Left lung (tissue), 10 donors: Measurements from ENCODE around the gene FCF1. TPM values are rescaled to one million over a fixed set of nuclear protein-coding genes. Genes with fewer than 3 reads are reported as not detected.
A peak's percentile ranks its signal among the peaks of the same experiment; 100 is the strongest.

ENCODE experiments used
- ATAC-seq: fragments of 200-7000 bp; cut with Tn5 transposase; one replicate; pipeline ENCODE4 v1.9.1; 2020; ENCODE audit warnings: moderate library complexity
- DNase-seq, 4 donors: peaks; one replicate each; pipeline ENCODE4 v3.0.0-alpha.2; 2013 to 2020
- H3K27ac ChIP-seq, 2 donors: fragments of 200-600 bp; sonication (generic) in 1 of 2; one replicate each; pipeline versions ENCODE4 v1.5.0 to v1.8.0; 2020 to 2021
- H3K27me3 ChIP-seq, 2 donors: fragments of 200-600 bp; sonication (generic) in 1 of 2; one replicate each; pipeline versions ENCODE4 v1.5.0 to v1.8.0; 2020 to 2021
- H3K36me3 ChIP-seq, 2 donors: fragments of 200-600 bp; sonication (generic) in 1 of 2; one replicate each; pipeline versions ENCODE4 v1.5.0 to v1.8.0; 2020 to 2021
- H3K4me1 ChIP-seq, 2 donors: fragments of 200-600 bp; one replicate each; pipeline ENCODE4 v1.8.0; 2021
- H3K4me3 ChIP-seq, 2 donors: fragments of 200-600 bp; sonication (generic) in 1 of 2; one replicate each; pipeline versions ENCODE4 v1.5.0 to v1.8.0; 2020 to 2021; ENCODE audit warnings: mild to moderate bottlenecking in 1 of 2
- H3K9me3 ChIP-seq, 2 donors: fragments of 200-600 bp; sonication (generic) in 1 of 2; one replicate each; pipeline versions ENCODE4 v1.5.0 to v1.8.0; 2020 to 2021
- intact Hi-C, 2 donors: fragments of 100-400 bp; cut with DNase I; formaldehyde crosslinking; loops; one replicate each; pipeline versions ENCODE4 v1.11.2 to v1.14.2; 2022
- polyA plus RNA-seq, 6 donors: library from polyadenylated mRNA; unstranded; fragments of 120-200 nt; gene quantifications; one replicate each; pipeline ENCODE4 v1.2.1, GENCODE V29; 2013; ENCODE audit not compliant: insufficient read length in 6 of 6
- total RNA-seq, 2 donors: library from RNA; stranded (reverse); fragmentation: NEBNext Ultra II Directional; extraction: Animal tissue kit (Norgen Biotek cat#: 25700); gene quantifications; one replicate each; pipeline ENCODE4 v1.2.1, GENCODE V29; 2021
- TF ChIP-seq, protein P1 (sequence below), 2 donors: fragments of 200-600 bp; sonication (generic) in 1 of 2; IDR thresholded peaks; one replicate each; pipeline versions ENCODE4 v1.5.0 to v1.8.0; 2021; ENCODE audit warnings: antibody characterized with exemption in 2 of 2
- donor health status: DM: no; HTN: yes; CAD: no.
- donor health status: DM: no; HTN: no; CAD: no.

The FCF1 gene
- total and polyA plus RNA-seq, 8 donors = 48.9 to 75.9 (median 68.4) TPM

DNA sequence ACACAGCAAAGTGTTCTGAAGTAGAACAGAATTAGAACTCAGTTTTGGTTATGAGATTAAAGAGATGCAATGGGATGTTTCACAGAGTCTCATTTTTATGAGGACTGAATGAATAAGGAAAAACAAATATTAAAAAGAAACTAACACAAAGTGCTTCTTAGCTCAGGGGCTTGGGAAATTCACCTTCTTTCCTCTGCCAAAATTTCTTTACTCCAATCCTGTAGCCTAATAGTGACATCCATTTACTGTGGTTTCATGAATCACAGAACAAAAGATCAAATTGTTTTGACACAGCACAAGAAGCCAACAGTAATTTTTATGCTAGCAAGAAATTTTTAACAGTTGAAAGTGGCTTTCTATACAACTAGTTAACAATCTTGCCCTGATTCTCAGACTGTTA is 37.7 kb upstream of the FCF1 start:
- peaks cover 0 to 96% of the 10 kb centered on the region in 2 donors for H3K36me3 ChIP-seq
- ATAC-seq = no peak

DNA sequence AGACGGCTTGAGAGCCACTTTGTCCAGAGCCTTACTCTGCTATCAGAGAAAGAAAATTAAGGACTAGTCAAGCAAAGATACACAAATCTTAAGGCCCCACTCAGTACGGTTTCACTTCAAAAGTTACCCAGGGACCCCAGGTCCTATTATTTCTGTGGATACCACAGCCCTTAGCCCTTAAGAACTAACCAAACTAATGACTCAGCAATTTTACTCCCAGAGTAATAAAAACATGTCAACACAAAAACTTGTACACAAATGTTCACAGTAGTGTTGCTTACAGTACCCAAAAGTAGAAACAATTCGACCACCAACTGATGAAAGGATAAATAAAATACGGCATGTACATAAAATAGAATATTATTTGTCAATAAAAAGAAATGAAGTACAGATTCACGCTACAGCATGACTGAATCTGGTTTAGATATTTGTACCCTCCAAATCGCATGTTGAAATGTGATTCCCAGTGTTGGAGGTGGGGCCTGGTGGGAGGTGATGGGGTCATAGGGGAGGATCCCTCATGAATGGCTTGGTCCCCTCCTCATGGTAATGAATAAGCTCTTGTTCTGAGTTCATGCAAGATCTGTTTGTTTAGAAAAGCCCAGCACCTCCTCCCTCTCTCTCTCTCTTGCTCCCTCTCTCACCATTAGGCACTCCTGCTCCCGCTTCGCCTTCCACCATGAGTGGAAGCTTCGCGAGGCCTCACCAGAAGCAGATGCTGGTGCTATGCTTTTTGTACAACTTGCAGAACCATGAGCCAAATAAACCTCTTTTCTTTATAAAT is 30.6 kb upstream of the FCF1 start:
- DNase-seq = no peak
- TF ChIP-seq, protein P1, sequence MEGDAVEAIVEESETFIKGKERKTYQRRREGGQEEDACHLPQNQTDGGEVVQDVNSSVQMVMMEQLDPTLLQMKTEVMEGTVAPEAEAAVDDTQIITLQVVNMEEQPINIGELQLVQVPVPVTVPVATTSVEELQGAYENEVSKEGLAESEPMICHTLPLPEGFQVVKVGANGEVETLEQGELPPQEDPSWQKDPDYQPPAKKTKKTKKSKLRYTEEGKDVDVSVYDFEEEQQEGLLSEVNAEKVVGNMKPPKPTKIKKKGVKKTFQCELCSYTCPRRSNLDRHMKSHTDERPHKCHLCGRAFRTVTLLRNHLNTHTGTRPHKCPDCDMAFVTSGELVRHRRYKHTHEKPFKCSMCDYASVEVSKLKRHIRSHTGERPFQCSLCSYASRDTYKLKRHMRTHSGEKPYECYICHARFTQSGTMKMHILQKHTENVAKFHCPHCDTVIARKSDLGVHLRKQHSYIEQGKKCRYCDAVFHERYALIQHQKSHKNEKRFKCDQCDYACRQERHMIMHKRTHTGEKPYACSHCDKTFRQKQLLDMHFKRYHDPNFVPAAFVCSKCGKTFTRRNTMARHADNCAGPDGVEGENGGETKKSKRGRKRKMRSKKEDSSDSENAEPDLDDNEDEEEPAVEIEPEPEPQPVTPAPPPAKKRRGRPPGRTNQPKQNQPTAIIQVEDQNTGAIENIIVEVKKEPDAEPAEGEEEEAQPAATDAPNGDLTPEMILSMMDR (IDR thresholded peaks at IDR 0.05) = no peak
- H3K27ac ChIP-seq = no peak overlapping the region
- H3K4me3 ChIP-seq = no peak overlapping the region
- intact Hi-C loops = no loop called here
- H3K36me3 ChIP-seq = peaks cover 0 to 78% of the 10 kb centered on the region in 2 donors
- no peaks in the 10 kb centered on the region for H3K27me3 ChIP-seq
- no peak for ATAC-seq
- no peaks in the 10 kb centered on the region for H3K9me3 ChIP-seq
- H3K4me1 ChIP-seq = peaks cover 0 to 25% of the 10 kb centered on the region in 2 donors

More for the DNA sequence above, 37.7 kb upstream of the FCF1 start:
- no peak overlapping the region for H3K4me3 ChIP-seq
- DNase-seq = no peak
- intact Hi-C loops = no loop called here
- H3K27ac ChIP-seq = no peak overlapping the region
- TF ChIP-seq, protein P1 (IDR thresholded peaks at IDR 0.05) = no peak
- H3K9me3 ChIP-seq = no peaks in the 10 kb centered on the region
- H3K4me1 ChIP-seq = no peaks in the 10 kb centered on the region
- H3K27me3 ChIP-seq = no peaks in the 10 kb centered on the region

DNA sequence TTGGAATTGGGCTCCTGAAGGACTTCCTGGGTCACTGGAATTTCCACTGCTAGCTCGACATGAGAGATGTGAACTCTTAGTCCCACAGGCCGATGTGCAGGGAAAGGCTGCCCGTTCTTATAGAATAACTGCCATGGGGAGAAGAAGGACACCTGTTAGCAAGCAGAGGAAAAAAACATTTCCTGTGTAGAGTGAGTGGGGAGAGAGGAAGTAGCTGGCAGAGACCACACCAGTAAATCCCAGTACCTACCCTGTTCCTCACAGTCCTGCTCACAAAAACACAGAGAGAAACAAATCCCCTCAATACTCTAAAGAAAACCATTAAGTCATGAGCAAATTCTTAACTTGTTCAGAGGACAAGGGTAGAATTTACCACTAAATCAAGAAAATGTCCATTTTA is 29.5 kb upstream of the FCF1 start:
- DNase-seq (no peak), ATAC-seq (no peak)
- TF ChIP-seq, protein P1 (IDR thresholded peaks at IDR 0.05) = no peak
- Histone ChIP-seq H3K9me3 (no peaks in the 10 kb centered on the region), H3K27me3 (no peaks in the 10 kb centered on the region), H3K27ac (peak overlapping the region in 1 of 2 donors; percentile 78), H3K4me3 (no peak overlapping the region), H3K4me1 (peaks cover 0 to 25% of the 10 kb centered on the region in 2 donors), H3K36me3 (peaks cover 0 to 78% of the 10 kb centered on the region in 2 donors)
- intact Hi-C loops = no loop called here

DNA sequence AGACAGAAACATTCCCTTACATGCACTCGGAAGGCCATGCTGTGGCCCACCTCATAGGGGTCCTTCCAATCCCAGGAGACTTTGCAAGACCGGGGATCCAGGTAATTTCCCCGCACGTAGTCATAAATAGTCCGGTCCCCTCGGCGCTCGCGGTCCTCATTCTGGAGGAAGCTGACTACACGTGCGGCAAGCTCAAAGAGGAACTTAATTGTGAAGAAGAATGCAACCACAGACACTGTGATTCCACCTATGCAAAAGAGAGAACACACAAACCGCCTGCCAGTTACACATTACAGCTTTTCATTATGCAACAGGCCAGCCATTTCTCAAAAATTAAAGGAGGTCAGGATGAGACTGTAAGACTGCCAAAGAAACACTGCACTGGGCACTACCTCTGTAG is 28.5 kb upstream of the FCF1 start:
- Histone ChIP-seq H3K27ac (peak overlapping the region in 1 of 2 donors; percentile 78), H3K36me3 (peaks cover 0 to 80% of the 10 kb centered on the region in 2 donors), H3K9me3 (no peaks in the 10 kb centered on the region), H3K4me1 (peaks cover 0 to 25% of the 10 kb centered on the region in 2 donors), H3K4me3 (no peak overlapping the region), H3K27me3 (no peaks in the 10 kb centered on the region)
- ATAC-seq = peak; percentile 44
- peak in 2 of 4 donors; percentile 40 to 86 for DNase-seq
- TF ChIP-seq, protein P1 (IDR thresholded peaks at IDR 0.05) = no peak
- intact Hi-C loops = no loop called here

DNA sequence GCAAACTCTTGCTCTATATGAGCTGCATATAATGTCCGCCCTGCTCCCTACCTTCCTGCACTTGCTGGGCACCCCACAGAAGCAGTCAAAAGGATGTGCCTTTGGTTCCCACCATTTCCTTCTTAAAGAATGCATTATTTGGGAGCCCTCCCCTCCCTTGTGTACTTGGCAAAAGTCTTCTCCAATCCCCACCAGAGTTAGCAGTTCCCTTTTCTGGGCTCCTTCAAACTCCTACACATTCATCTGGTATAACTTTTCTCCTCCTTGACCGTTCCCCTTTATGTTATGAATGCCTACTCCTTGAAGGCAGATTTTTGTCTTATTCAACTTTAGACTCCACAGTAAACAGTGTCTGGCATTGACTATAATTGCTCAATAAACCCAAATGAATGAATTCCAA is 27.9 kb upstream of the FCF1 start:
- H3K27me3 ChIP-seq = no peaks in the 10 kb centered on the region
- intact Hi-C loops = no loop called here
- TF ChIP-seq, protein P1 (IDR thresholded peaks at IDR 0.05) = no peak
- ATAC-seq (peak; percentile 24), DNase-seq (no peak)
- no peak overlapping the region for H3K4me3 ChIP-seq
- peak overlapping the region in 1 of 2 donors; percentile 78 for H3K27ac ChIP-seq
- H3K4me1 ChIP-seq = peaks cover 0 to 25% of the 10 kb centered on the region in 2 donors
- H3K9me3 ChIP-seq = no peaks in the 10 kb centered on the region
- peaks cover 0 to 80% of the 10 kb centered on the region in 2 donors for H3K36me3 ChIP-seq
